ENCODE measurements around the gene ZNF746. TPM values are rescaled to one million over a fixed set of nuclear protein-coding genes. Genes with fewer than 3 reads are reported as not detected.

The ZNF746 gene
- total RNA-seq, 1 donor from 2014 or later = 20.6 TPM

GRCh38 chr7:149490083-149490760 is 7.4 kb downstream of the ZNF746 start:
- Histone ChIP-seq H3K4me1 (peaks cover 8% of the 10 kb centered on the region), H3K4me3 (no peak overlapping the region), H3K27me3 (ENCODE audit: low read depth) (no peaks in the 10 kb centered on the region), H3K9me3 (no peaks in the 10 kb centered on the region), H3K27ac (no peak overlapping the region), H3K36me3 (peaks cover 83% of the 10 kb centered on the region)
- no peak for DNase-seq
- ATAC-seq = no peak
- intact Hi-C loops (cut with DNase I) = no loop called here
- TF ChIP-seq CTCF (IDR thresholded peaks at IDR 0.05) = no peak

GRCh38 chr7:149489391-149490024 is 8.1 kb downstream of the ZNF746 start:
- Histone ChIP-seq H3K36me3 (peaks cover 87% of the 10 kb centered on the region), H3K4me3 (no peak overlapping the region), H3K9me3 (no peaks in the 10 kb centered on the region), H3K27ac (no peak overlapping the region), H3K4me1 (peaks cover under 1% of the 10 kb centered on the region), H3K27me3 (ENCODE audit: low read depth) (no peaks in the 10 kb centered on the region)
- TF ChIP-seq CTCF (IDR thresholded peaks at IDR 0.05) = no peak
- DNase-seq (no peak), ATAC-seq (peak in 1 of 2 donors; percentile 44)
- intact Hi-C loops (cut with DNase I) = no loop called here

- intact Hi-C loops (cut with DNase I) = no loop called here
- H3K27me3 ChIP-seq (ENCODE audit: low read depth) = no peaks in the 10 kb centered on the region
- H3K27ac ChIP-seq = no peak overlapping the region
- no peaks in the 10 kb centered on the region for H3K4me1 ChIP-seq
- H3K36me3 ChIP-seq = peaks cover 35% of the 10 kb centered on the region
- ATAC-seq (no peak), DNase-seq (no peak)
- TF ChIP-seq CTCF (IDR thresholded peaks at IDR 0.05) = no peak
- no peaks in the 10 kb centered on the region for H3K9me3 ChIP-seq
- H3K4me3 ChIP-seq = no peak overlapping the region
These were observed 18.0 kb downstream of the ZNF746 start for GRCh38 chr7:149479568-149479967.

GRCh38 chr7:149478754-149479153 is 18.9 kb downstream of the ZNF746 start:
- H3K27ac ChIP-seq = no peak overlapping the region
- ATAC-seq (no peak), DNase-seq (no peak)
- no peaks in the 10 kb centered on the region for H3K27me3 ChIP-seq (ENCODE audit: low read depth)
- peaks cover 43% of the 10 kb centered on the region for H3K36me3 ChIP-seq
- no peak for TF ChIP-seq CTCF (IDR thresholded peaks at IDR 0.05)
- no peaks in the 10 kb centered on the region for H3K9me3 ChIP-seq
- intact Hi-C loops (cut with DNase I) = no loop called here
- no peaks in the 10 kb centered on the region for H3K4me1 ChIP-seq
- H3K4me3 ChIP-seq = no peak overlapping the region

GRCh38 chr7:149477494-149478443 is 19.8 kb downstream of the ZNF746 start:
- intact Hi-C loops (cut with DNase I) = no loop called here
- Histone ChIP-seq H3K36me3 (peaks cover 53% of the 10 kb centered on the region), H3K27me3 (ENCODE audit: low read depth) (no peaks in the 10 kb centered on the region), H3K4me1 (no peaks in the 10 kb centered on the region), H3K9me3 (no peaks in the 10 kb centered on the region), H3K4me3 (no peak overlapping the region), H3K27ac (no peak overlapping the region)
- DNase-seq (no peak), ATAC-seq (peak in 1 of 2 donors; percentile 17)
- no peak for TF ChIP-seq CTCF (IDR thresholded peaks at IDR 0.05)
